ENCODE results near the gene THPO. TPM values are rescaled to one million over a fixed set of nuclear protein-coding genes. Genes with fewer than 3 reads are reported as not detected.

THPO gene
- total RNA-seq, 1 donor from 2014 or later, result 0.56 TPM

DNA sequence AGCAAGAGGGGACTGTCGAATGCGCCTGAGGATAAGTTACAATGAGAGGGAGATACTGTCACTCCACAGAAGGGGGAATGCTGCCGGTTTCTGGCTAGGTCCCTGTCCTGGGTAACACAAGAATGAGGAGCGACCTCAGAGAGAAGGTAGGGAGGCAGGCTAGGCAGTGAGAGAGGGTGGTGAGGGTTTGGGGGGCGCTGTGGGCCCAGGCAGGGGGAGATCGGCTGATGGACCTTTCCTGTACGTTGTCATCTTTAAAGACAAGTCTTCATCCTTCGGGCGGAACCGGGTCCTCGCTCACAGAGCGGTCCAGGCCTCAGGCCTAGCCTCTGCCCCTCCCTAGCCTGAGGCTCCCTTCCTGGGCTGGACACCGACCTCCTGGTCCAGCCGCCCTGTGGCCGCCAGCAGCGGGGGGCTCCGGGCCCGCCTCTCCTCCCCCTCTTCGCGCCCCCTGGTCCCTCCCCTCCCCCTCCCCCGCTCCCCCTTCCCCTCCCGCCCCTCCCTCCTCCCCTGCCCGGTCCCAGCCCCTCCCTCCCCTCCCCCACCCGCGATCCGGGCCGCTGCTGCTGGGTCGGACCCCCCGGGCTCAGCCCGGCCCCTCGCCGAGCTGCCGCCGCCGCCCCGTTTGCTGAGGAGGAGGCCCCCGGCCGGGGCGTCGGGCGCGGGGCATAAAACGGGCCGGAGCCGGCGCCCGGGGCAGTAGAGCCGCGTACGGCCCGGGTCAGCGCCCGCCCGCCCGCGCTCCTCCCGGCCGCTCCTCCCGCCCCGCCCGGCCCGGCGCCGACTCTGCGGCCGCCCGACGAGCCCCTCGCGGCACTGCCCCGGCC lies 1.6 kb upstream of the THPO start, which contains the start of gene CHRD:
Gene CHRD, plus strand, starts transcription at position 697 of the 827 bp plus-strand sequence. CDS start 265 bp downstream, outside the sequence.
- H3K9me3 Mint-ChIP-seq, result no peaks in the 10 kb centered on the region
- H3K27me3 Mint-ChIP-seq (ENCODE audit: low read depth), result peaks cover 50% of the 10 kb centered on the region
- peak within 1 kb of the TSS; percentile 28 for H3K27ac Mint-ChIP-seq
- peaks cover 13% of the 10 kb centered on the region for H3K4me1 Mint-ChIP-seq
- TF ChIP-seq, protein P1, sequence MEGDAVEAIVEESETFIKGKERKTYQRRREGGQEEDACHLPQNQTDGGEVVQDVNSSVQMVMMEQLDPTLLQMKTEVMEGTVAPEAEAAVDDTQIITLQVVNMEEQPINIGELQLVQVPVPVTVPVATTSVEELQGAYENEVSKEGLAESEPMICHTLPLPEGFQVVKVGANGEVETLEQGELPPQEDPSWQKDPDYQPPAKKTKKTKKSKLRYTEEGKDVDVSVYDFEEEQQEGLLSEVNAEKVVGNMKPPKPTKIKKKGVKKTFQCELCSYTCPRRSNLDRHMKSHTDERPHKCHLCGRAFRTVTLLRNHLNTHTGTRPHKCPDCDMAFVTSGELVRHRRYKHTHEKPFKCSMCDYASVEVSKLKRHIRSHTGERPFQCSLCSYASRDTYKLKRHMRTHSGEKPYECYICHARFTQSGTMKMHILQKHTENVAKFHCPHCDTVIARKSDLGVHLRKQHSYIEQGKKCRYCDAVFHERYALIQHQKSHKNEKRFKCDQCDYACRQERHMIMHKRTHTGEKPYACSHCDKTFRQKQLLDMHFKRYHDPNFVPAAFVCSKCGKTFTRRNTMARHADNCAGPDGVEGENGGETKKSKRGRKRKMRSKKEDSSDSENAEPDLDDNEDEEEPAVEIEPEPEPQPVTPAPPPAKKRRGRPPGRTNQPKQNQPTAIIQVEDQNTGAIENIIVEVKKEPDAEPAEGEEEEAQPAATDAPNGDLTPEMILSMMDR (IDR thresholded peaks at IDR 0.05; ENCODE audit: unreplicated experiment), result no peak
- no peak for DNase-seq (ENCODE audit: low spot score in 2 of 2, unreplicated experiment in 2 of 2)
- no peaks in the 10 kb centered on the region for H3K36me3 Mint-ChIP-seq
- H3K4me3 Mint-ChIP-seq, result peak within 1 kb of the TSS; percentile 68

DNA sequence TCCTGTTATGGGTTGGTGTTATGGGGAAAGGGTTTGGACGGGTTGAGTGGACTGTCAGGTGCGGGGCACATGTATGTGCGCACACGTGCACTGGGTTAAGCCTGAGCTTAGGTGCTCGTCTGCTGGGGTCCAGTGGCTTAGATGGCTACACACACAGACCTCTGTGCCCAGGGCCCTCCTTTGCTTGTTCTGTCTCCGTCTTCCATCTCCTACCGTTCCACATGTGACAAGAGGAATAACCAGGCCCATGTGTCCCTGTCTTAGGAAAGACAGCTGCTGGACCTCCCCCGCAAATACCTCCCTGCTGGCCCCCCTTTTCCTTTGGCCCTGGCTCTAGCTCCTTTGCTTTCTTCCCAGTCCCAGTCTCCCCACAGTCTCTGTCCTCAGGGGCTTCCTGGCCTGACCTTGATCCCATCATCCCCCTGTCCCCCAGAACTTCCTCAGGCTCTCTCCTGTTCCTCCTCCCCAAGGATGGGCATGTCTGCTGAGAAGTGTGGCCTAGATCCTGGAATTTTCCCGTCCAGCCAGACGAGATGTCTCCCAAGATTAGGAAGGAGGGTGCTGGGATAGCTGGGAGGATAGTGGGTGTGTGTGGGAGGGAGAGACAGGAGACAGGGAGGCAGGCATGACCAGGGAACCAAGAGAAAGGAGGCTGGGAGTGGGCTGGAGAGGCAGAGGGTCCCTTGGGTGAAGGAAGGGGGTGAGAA lies 797 bp upstream of the THPO start:
- H3K4me1 Mint-ChIP-seq, result peaks cover 13% of the 10 kb centered on the region
- no peak for DNase-seq (ENCODE audit: low spot score in 2 of 2, unreplicated experiment in 2 of 2)
- H3K36me3 Mint-ChIP-seq, result no peaks in the 10 kb centered on the region
- H3K27me3 Mint-ChIP-seq (ENCODE audit: low read depth), result peaks cover 53% of the 10 kb centered on the region
- peak overlapping the region; percentile 28 for H3K27ac Mint-ChIP-seq
- no peaks in the 10 kb centered on the region for H3K9me3 Mint-ChIP-seq
- H3K4me3 Mint-ChIP-seq, result peak overlapping the region; percentile 68
- TF ChIP-seq, protein P1 (IDR thresholded peaks at IDR 0.05; ENCODE audit: unreplicated experiment), result no peak

DNA sequence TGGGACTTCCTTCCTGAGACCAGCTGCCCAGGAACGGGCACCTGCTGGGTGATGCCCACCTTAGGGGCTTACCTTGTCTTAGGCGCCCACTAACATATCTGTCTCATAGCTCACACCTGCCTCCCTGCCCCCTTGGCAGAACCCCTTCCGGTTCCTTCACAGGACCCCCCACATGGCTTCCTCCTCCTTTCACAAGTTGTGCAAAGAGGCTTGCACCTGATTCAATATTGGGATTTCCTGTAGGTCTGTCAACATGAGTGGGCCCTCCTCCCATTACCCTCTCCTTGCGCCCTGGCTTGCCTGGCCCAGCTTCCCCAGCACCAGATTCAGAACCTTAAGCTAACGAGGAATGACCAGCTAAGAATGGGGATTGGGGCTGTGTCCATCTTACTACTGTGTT lies 633 bp downstream of the THPO start:
- Mint-ChIP-seq H3K27me3 (ENCODE audit: low read depth) (peaks cover 48% of the 10 kb centered on the region), H3K9me3 (no peaks in the 10 kb centered on the region), H3K27ac (no peak overlapping the region), H3K4me3 (no peak overlapping the region), H3K4me1 (peaks cover 14% of the 10 kb centered on the region), H3K36me3 (no peaks in the 10 kb centered on the region)
- TF ChIP-seq, protein P1 (IDR thresholded peaks at IDR 0.05; ENCODE audit: unreplicated experiment), result no peak
- DNase-seq (ENCODE audit: low spot score in 2 of 2, unreplicated experiment in 2 of 2), result no peak

DNA sequence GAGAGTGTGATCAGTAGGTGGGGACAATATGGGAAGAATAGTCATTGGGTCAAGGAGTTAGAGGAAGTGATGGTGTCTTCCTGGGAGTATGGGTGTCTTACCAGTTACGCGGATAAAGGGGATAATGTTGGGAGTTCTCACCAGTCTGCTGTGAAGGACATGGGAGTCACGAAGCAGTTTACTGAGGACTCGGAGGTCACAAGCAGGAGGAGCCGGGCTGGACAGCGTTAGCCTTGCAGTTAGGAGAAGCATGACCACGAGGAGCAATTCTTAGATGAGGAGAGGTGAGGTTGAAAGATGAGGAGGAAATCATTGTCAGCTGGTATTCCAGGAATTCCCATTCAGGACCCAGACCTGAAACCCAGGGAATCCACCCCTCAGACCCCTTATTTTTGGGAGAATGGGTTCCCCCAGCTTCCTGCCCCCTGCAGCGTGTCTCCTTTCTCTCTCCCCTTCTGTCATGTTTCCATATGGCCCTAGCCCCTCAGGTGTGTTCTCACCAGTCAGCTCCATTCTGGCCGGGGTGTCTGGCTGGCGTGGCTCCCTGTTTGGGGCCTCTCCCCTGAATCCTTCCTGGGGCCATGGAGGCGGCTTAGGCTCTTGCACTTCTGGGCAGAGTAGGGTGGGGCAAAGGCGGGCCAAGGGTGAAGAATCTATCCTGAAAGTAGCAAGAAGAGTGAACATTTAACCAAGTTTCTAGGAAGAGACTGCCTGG lies 2.1 kb downstream of the THPO start:
- DNase-seq (ENCODE audit: low spot score in 2 of 2, unreplicated experiment in 2 of 2), result no peak
- no peak overlapping the region for H3K4me3 Mint-ChIP-seq
- TF ChIP-seq, protein P1 (IDR thresholded peaks at IDR 0.05; ENCODE audit: unreplicated experiment), result no peak
- H3K9me3 Mint-ChIP-seq, result no peaks in the 10 kb centered on the region
- H3K27ac Mint-ChIP-seq, result no peak overlapping the region
- no peaks in the 10 kb centered on the region for H3K36me3 Mint-ChIP-seq
- peaks cover 36% of the 10 kb centered on the region for H3K27me3 Mint-ChIP-seq (ENCODE audit: low read depth)
- peaks cover 23% of the 10 kb centered on the region for H3K4me1 Mint-ChIP-seq

DNA sequence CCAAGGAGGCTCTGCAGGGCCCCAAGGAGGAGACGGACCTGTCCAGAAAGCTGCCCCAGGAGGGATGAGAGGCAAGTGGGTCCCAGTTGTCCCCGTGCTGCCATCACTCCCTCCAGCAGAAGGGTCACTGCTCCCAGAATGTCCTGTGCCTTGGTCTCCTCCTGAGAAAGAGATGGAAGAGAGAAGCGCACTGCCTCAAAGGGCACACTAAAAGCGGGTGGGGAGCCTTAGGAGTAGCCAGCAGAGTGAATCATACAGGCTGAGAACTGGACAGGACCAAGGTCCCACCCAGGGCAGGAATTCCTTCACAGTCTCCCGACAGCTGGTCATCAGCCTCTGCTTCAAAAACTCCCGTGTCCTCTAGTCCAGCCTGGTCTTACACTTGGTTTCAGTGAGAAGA lies 4.6 kb downstream of the THPO start:
- no peaks in the 10 kb centered on the region for H3K9me3 Mint-ChIP-seq
- peaks cover 4% of the 10 kb centered on the region for H3K36me3 Mint-ChIP-seq
- H3K4me3 Mint-ChIP-seq, result no peak overlapping the region
- H3K27me3 Mint-ChIP-seq (ENCODE audit: low read depth), result peaks cover 21% of the 10 kb centered on the region
- peaks cover 11% of the 10 kb centered on the region for H3K4me1 Mint-ChIP-seq
- no peak for DNase-seq (ENCODE audit: low spot score in 2 of 2, unreplicated experiment in 2 of 2)
- H3K27ac Mint-ChIP-seq, result no peak overlapping the region
- TF ChIP-seq, protein P1 (IDR thresholded peaks at IDR 0.05; ENCODE audit: unreplicated experiment), result no peak

All from mesothelial cell of epicardium (in vitro differentiated cells).